Neuronal stem cell (in vitro differentiated cells): Measurements from ENCODE around the gene KIT.

Experiments used
- DNase-seq: peaks from one replicate; pipeline ENCODE4 v3.0.0-alpha.2; 2013; ENCODE audit warnings: low spot score
- H2AFZ ChIP-seq: one replicate; pipeline ENCODE4 v1.6.1; 2013; ENCODE audit warnings: mild to moderate bottlenecking, low read length, inconsistent platforms
- H2AK5ac ChIP-seq: 2 replicates; pipeline ENCODE4 v1.6.1; 2013; ENCODE audit warnings: low read depth, mild to moderate bottlenecking, inconsistent platforms, low read length, moderate library complexity, mixed read lengths
- H2BK120ac ChIP-seq: 2 replicates; pipeline ENCODE4 v1.6.1; 2013; ENCODE audit warnings: low read depth, mild to moderate bottlenecking, inconsistent platforms, low read length, moderate library complexity, mixed read lengths
- H2BK12ac ChIP-seq: one replicate; pipeline ENCODE4 v1.6.1; 2013; ENCODE audit warnings: low read length, inconsistent platforms
- H2BK15ac ChIP-seq: 2 replicates; pipeline ENCODE4 v1.6.1; 2013; ENCODE audit warnings: mild to moderate bottlenecking, low read length, inconsistent platforms, mixed read lengths
- H2BK5ac ChIP-seq: one replicate; pipeline ENCODE4 v1.6.1; 2013; ENCODE audit warnings: inconsistent platforms, mild to moderate bottlenecking, low read length, moderate library complexity
- H3K14ac ChIP-seq: one replicate; pipeline ENCODE4 v1.6.1; 2013; ENCODE audit warnings: low read length, inconsistent platforms
- H3K18ac ChIP-seq: 2 replicates; pipeline ENCODE4 v1.6.1; 2013; ENCODE audit warnings: low read length, inconsistent platforms
- H3K23ac ChIP-seq: 2 replicates; pipeline ENCODE4 v1.6.1; 2013; ENCODE audit warnings: low read depth, mild to moderate bottlenecking, mixed read lengths, low read length, inconsistent platforms; ENCODE audit not compliant: poor library complexity
- H3K27ac ChIP-seq: replicated peaks from 3 replicates; pipeline ENCODE4 v1.5.1; 2013; ENCODE audit warnings: low read length, inconsistent platforms
- H3K27me3 ChIP-seq, 3 experiments: 2 replicates each; pipeline ENCODE4 v1.6.1; 2013; ENCODE audit warnings: low read length in 3 of 3, mild to moderate bottlenecking in 2 of 3, inconsistent platforms in 1 of 3, low read depth in 1 of 3, mixed read lengths in 1 of 3, moderate library complexity in 1 of 3; ENCODE audit not compliant: control insufficient read depth in 3 of 3, insufficient read depth in 3 of 3
- H3K36me3 ChIP-seq, 2 donors: replicated peaks in 1 of 2; 2 replicates each; pipeline ENCODE4 v1.6.1; 2013; ENCODE audit warnings: low read length in 2 of 2; ENCODE audit not compliant: control insufficient read depth in 2 of 2, insufficient read depth in 2 of 2
- H3K4ac ChIP-seq: 2 replicates; pipeline ENCODE4 v1.6.1; 2013; ENCODE audit warnings: inconsistent platforms, mild to moderate bottlenecking, low read length, moderate library complexity
- H3K4me1 ChIP-seq, 2 donors: 1 replicate in 1 of 2; 2 replicates in 1 of 2; pipeline ENCODE4 v1.6.1; 2013; ENCODE audit warnings: low read length in 2 of 2, low read depth in 1 of 2; ENCODE audit not compliant: control insufficient read depth in 2 of 2, insufficient read depth in 1 of 2
- H3K4me2 ChIP-seq: one replicate; pipeline ENCODE4 v1.6.1; 2013; ENCODE audit warnings: mild to moderate bottlenecking, low read length, inconsistent platforms; ENCODE audit not compliant: insufficient read depth, poor library complexity, severe bottlenecking
- H3K4me3 ChIP-seq, 2 donors: 2 replicates each; pipeline ENCODE4 v1.5.1; 2013; ENCODE audit warnings: low read length in 2 of 2, mild to moderate bottlenecking in 2 of 2, inconsistent platforms in 1 of 2, moderate library complexity in 1 of 2
- H3K79me1 ChIP-seq: one replicate; pipeline ENCODE4 v1.6.1; 2013; ENCODE audit warnings: low read depth, mild to moderate bottlenecking, inconsistent platforms, low read length, moderate library complexity
- H3K9ac ChIP-seq: one replicate; pipeline ENCODE4 v1.6.1; 2013; ENCODE audit warnings: mild to moderate bottlenecking, low read depth, low read length, inconsistent platforms; ENCODE audit not compliant: poor library complexity
- H3K9me3 ChIP-seq, 2 donors: replicated peaks in 1 of 2; 2 replicates each; pipeline versions ENCODE3 to v1.6.1; 2013; ENCODE audit warnings: low read length in 2 of 2, mild to moderate bottlenecking in 2 of 2, inconsistent platforms in 1 of 2, low read depth in 1 of 2, mixed read lengths in 1 of 2, moderate library complexity in 1 of 2; ENCODE audit not compliant: control insufficient read depth in 2 of 2, insufficient read depth in 1 of 2
- H4K8ac ChIP-seq: one replicate; pipeline ENCODE4 v1.6.1; 2013; ENCODE audit warnings: low read depth, mild to moderate bottlenecking, inconsistent platforms, low read length, moderate library complexity
- H4K91ac ChIP-seq: one replicate; pipeline ENCODE4 v1.6.1; 2013; ENCODE audit warnings: low read length, low read depth, mild to moderate bottlenecking, inconsistent platforms; ENCODE audit not compliant: poor library complexity
- WGBS, 2 donors: extraction: QIAGEN DNeasy Blood & Tissue Kit; methylation state at CpG; one replicate each; pipeline ENCODE4 v1.1.7; 2013; ENCODE audit warnings: missing lambda C conversion rate in 2 of 2, mixed read lengths in 1 of 2; ENCODE audit not compliant: insufficient read length in 2 of 2, insufficient replicate concordance in 1 of 2; ENCODE audit errors: extremely low coverage in 2 of 2; 5-methylcytosine and 5-hydroxymethylcytosine counted together

Gene KIT

DNA sequence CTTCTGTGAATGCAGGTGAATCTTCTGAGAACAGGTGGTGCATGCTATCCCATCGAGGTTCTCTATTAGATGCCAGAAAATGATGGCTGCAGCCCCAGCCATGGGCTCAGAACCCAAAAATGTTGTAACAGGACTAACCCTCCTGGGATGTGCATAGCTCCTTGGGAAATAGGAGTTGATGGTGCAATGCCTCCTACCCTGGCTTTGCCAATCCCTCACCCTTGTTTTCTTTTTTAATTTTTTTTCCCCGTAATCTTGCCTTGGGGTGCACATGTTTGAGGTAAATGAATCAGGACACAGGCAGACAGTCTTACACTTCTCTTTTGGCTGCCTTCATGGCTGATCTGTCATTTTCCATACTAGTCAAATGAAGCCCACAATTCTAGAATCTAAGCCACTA, 96.6 kb downstream of the KIT start:
- H2BK120ac ChIP-seq, result no peak overlapping the region
- no peaks in the 10 kb centered on the region for H3K36me3 ChIP-seq
- H2AFZ ChIP-seq, result no peak overlapping the region
- no peak overlapping the region for H4K8ac ChIP-seq
- no peaks in the 10 kb centered on the region for H3K4me1 ChIP-seq
- no peaks in the 10 kb centered on the region for H3K9me3 ChIP-seq
- no peak overlapping the region for H2BK12ac ChIP-seq
- H2BK15ac ChIP-seq, result no peak overlapping the region
- no peak overlapping the region for H2BK5ac ChIP-seq
- H3K14ac ChIP-seq, result no peak overlapping the region
- no peaks in the 10 kb centered on the region for H3K79me1 ChIP-seq
- H4K91ac ChIP-seq, result no peak overlapping the region
- WGBS, 2 donors, result no CpG with 5 or more reads among the region's 2 CpGs
- no peak overlapping the region for H3K23ac ChIP-seq
- H2AK5ac ChIP-seq, result no peak overlapping the region
- no peak overlapping the region for H3K18ac ChIP-seq
- H3K9ac ChIP-seq, result no peak overlapping the region
- no peak overlapping the region for H3K27ac ChIP-seq
- no peaks in the 10 kb centered on the region for H3K27me3 ChIP-seq
- H3K4me3 ChIP-seq, result no peak overlapping the region
- DNase-seq, result no peak
- no peak overlapping the region for H3K4ac ChIP-seq
- H3K4me2 ChIP-seq, result no peak overlapping the region

DNA sequence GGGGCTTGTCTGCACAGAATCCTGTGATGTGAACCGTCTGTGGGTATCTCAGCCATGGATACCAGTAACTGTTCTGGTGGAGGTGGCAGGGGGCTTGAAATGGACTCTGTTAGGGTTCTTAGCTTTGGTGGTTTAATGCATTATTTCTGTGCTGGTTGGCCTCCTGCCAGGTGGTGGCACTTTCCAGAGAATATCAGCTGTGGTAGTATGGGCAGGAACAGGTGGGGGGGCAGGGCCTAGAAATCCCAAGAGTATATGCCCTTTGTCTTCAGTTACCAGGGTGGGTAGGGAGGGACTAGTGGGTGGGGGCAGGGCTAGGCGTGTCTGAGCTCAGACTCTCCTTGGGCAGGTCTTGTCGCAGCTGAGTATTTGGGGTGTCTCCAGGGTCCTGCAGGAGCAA, 106.7 kb downstream of the KIT start:
- H3K79me1 ChIP-seq, result no peaks in the 10 kb centered on the region
- no peak overlapping the region for H3K14ac ChIP-seq
- no peak overlapping the region for H2BK15ac ChIP-seq
- WGBS, 2 donors, result no CpG with 5 or more reads among the region's 3 CpGs
- no peak overlapping the region for H3K27ac ChIP-seq
- H2AFZ ChIP-seq, result no peak overlapping the region
- no peak overlapping the region for H3K4me3 ChIP-seq
- no peak overlapping the region for H3K18ac ChIP-seq
- no peak overlapping the region for H2BK5ac ChIP-seq
- H3K9ac ChIP-seq, result no peak overlapping the region
- H3K4me2 ChIP-seq, result no peak overlapping the region
- no peak overlapping the region for H2BK12ac ChIP-seq
- H4K8ac ChIP-seq, result no peak overlapping the region
- no peaks in the 10 kb centered on the region for H3K9me3 ChIP-seq
- H3K4me1 ChIP-seq, result no peaks in the 10 kb centered on the region
- H2BK120ac ChIP-seq, result no peak overlapping the region
- no peak overlapping the region for H3K23ac ChIP-seq
- DNase-seq, result no peak
- no peak overlapping the region for H4K91ac ChIP-seq
- no peak overlapping the region for H3K4ac ChIP-seq
- no peak overlapping the region for H2AK5ac ChIP-seq
- H3K36me3 ChIP-seq, result no peaks in the 10 kb centered on the region
- no peaks in the 10 kb centered on the region for H3K27me3 ChIP-seq

DNA sequence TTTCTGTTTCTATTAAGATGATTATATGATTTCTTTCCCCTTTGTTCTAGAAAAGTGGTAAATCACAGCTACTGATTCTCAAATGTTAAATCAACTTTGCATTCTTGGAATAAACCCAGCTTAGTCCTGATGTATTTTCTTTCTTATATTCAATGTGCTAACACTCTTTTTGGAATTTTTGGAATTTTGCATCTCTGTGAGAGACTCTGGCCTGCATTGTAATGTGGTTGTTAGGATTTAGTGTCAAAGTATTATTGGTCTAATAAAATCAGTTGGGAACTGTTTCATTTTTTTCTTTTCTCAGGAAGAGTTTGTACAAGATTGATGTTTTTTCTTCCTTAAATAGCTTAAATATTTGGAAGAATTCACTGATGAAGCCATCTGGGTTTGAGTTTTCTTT, 109.6 kb downstream of the KIT start:
- Histone ChIP-seq H3K4me2 (no peak overlapping the region), H2AFZ (no peak overlapping the region), H3K4me1 (peaks cover 0 to 2% of the 10 kb centered on the region in 2 donors), H2BK5ac (no peak overlapping the region), H3K4me3 (no peak overlapping the region), H3K27me3 (no peaks in the 10 kb centered on the region), H3K4ac (no peak overlapping the region), H2BK120ac (no peak overlapping the region), H3K18ac (no peak overlapping the region), H3K14ac (no peak overlapping the region), H3K79me1 (no peaks in the 10 kb centered on the region), H4K91ac (no peak overlapping the region), H3K23ac (no peak overlapping the region), H3K27ac (no peak overlapping the region), H2BK15ac (no peak overlapping the region), H2AK5ac (no peak overlapping the region), H4K8ac (no peak overlapping the region), H2BK12ac (no peak overlapping the region), H3K36me3 (no peaks in the 10 kb centered on the region), H3K9me3 (peaks cover 0 to 2% of the 10 kb centered on the region in 2 donors), H3K9ac (no peak overlapping the region)
- no peak for DNase-seq

DNA sequence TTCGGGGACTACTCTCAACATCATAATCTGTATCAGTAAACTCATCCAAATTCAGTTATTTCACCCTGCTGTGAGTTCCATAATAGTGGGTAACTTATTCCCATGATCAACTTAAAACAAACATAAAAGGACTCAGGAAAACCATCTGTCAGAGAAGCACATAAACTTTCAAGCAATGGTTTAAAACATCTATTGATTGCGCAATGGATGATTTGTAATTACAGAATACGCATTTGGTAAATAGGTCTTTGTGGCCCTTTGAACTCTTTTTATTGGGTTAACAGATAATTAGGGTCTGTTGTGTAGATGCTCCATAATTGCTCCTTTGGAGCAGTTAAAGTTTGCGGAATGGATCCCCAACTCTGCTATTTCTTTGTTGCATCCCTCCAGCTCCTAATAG, 115.3 kb downstream of the KIT start:
- Histone ChIP-seq H3K9me3 (peaks cover 0 to 2% of the 10 kb centered on the region in 2 donors), H3K23ac (no peak overlapping the region), H3K36me3 (no peaks in the 10 kb centered on the region), H3K4me3 (no peak overlapping the region), H3K9ac (no peak overlapping the region), H3K18ac (no peak overlapping the region), H2AK5ac (no peak overlapping the region), H2AFZ (no peak overlapping the region), H3K4ac (no peak overlapping the region), H4K91ac (no peak overlapping the region), H3K14ac (no peak overlapping the region), H3K79me1 (no peaks in the 10 kb centered on the region), H3K4me2 (no peak overlapping the region), H3K27ac (no peak overlapping the region), H4K8ac (no peak overlapping the region), H2BK12ac (no peak overlapping the region), H2BK15ac (no peak overlapping the region), H3K27me3 (no peaks in the 10 kb centered on the region), H3K4me1 (peaks cover 0 to 2% of the 10 kb centered on the region in 2 donors), H2BK5ac (no peak overlapping the region), H2BK120ac (no peak overlapping the region)
- no CpG with 5 or more reads among the region's 4 CpGs for WGBS, 2 donors
- DNase-seq, result no peak
